Astrocyte of the spinal cord (primary cell): ENCODE data around the gene ZNRF2.

Experiments
- DNase-seq: peaks from one replicate; pipeline ENCODE4 v3.0.0; 2011; ENCODE audit warnings: low read depth, low spot score
- H3K4me3 ChIP-seq: 2 replicates; pipeline ENCODE4 v1.5.1; 2011; ENCODE audit warnings: low read depth, mild to moderate bottlenecking, low read length, moderate library complexity
- CTCF ChIP-seq: IDR thresholded peaks from 2 replicates; pipeline ENCODE4 v1.5.1; 2012; ENCODE audit warnings: low read depth, mild to moderate bottlenecking, low read length, inconsistent platforms
- in situ Hi-C: cut with HindIII; loops from 2 replicates; pipeline ENCODE4 v1.10.0; 2017; ENCODE audit warnings: low sequenced_read_pairs

The ZNRF2 gene

GRCh38 chr7:30301751-30302150, 17.4 kb downstream of the ZNRF2 start:
- in situ Hi-C loops = no loop called here

GRCh38 chr7:30302656-30303311, 18.4 kb downstream of the ZNRF2 start:
- in situ Hi-C loops = no loop called here
- TF ChIP-seq CTCF = no peak
- DNase-seq = no peak
- H3K4me3 ChIP-seq = no peak overlapping the region

More at GRCh38 chr7:30301751-30302150, 17.4 kb downstream of the ZNRF2 start:
- H3K4me3 ChIP-seq = no peak overlapping the region
- DNase-seq = no peak
- TF ChIP-seq CTCF = no peak

- TF ChIP-seq CTCF = no peak
- in situ Hi-C loops = no loop called here
- H3K4me3 ChIP-seq = no peak overlapping the region
- no peak for DNase-seq
Measured at GRCh38 chr7:30303312-30304039, 19.1 kb downstream of the ZNRF2 start.

GRCh38 chr7:30304177-30304884, 19.9 kb downstream of the ZNRF2 start:
- H3K4me3 ChIP-seq = no peak overlapping the region
- no peak for TF ChIP-seq CTCF
- no peak for DNase-seq
- in situ Hi-C loops = no loop called here

- H3K4me3 ChIP-seq = no peak overlapping the region
- no peak for DNase-seq
- in situ Hi-C loops = no loop called here
- no peak for TF ChIP-seq CTCF
Measured at GRCh38 chr7:30306976-30307375, 22.6 kb downstream of the ZNRF2 start.

- DNase-seq = no peak
Measured at GRCh38 chr7:30308389-30308788, 24.0 kb downstream of the ZNRF2 start.

More at GRCh38 chr7:30308389-30308788, 24.0 kb downstream of the ZNRF2 start:
- TF ChIP-seq CTCF = no peak
- H3K4me3 ChIP-seq = no peak overlapping the region
- in situ Hi-C loops = no loop called here
